PC-3 (cell line): Measurements from ENCODE around the gene MSANTD7. TPM values are rescaled to one million over a fixed set of nuclear protein-coding genes. Genes with fewer than 3 reads are reported as not detected.

Experiments
- ATAC-seq: fragments of 200-7000 bp; cut with Tn5 transposase; 2 replicates; pipeline ENCODE4 v1.9.1; 2020; ENCODE audit warnings: mild to moderate bottlenecking, moderate library complexity
- BruUV-seq: library from RNA; stranded (reverse); fragments of 400-500 nt; replicated peaks from 2 replicates; lab custom pipeline; 2021; lab: Mats Ljungman, UMichigan
- CTCF ChIA-PET: fragments of 300-600 bp; sonication (Branson Sonifier 250); formaldehyde crosslinking; loops from one replicate; lab custom pipeline; 2022; ENCODE audit warnings: antibody characterized with exemption; lab: Charles Lee
- POLR2A ChIA-PET: fragments of 300-600 bp; sonication (Branson Sonifier 250); formaldehyde crosslinking; loops from one replicate; lab custom pipeline; 2022; ENCODE audit warnings: antibody characterized with exemption; ENCODE audit not compliant: unreplicated experiment; lab: Charles Lee
- DNase-seq: peaks from one replicate; pipeline ENCODE4 v3.0.0-alpha.2; 2015
- H2AFZ ChIP-seq: fragments of 300-600 bp; sonication (generic); 2 replicates; pipeline ENCODE4 v1.6.0; 2016; ENCODE audit warnings: antibody characterized with exemption, low read length
- H3F3A ChIP-seq: fragments of 300-600 bp; sonication (generic); one replicate; pipeline ENCODE4 v1.6.0; 2017; ENCODE audit warnings: antibody characterized with exemption, low read length, control low read depth, mild to moderate bottlenecking; ENCODE audit not compliant: unreplicated experiment
- H3K27ac ChIP-seq: fragments of 300-600 bp; sonication (generic); 2 replicates; pipeline ENCODE4 v1.5.1; 2016; ENCODE audit warnings: mild to moderate bottlenecking, low read length
- H3K27me3 ChIP-seq: fragments of 300-600 bp; sonication (generic); 2 replicates; pipeline ENCODE4 v1.6.1; 2016; ENCODE audit warnings: low read length, mixed read lengths
- H3K36me3 ChIP-seq: fragments of 300-600 bp; sonication (generic); 2 replicates; pipeline ENCODE4 v1.6.1; 2016; ENCODE audit warnings: low read depth, mixed run types, low read length, mixed read lengths
- H3K4me1 ChIP-seq: fragments of 300-600 bp; sonication (generic); 2 replicates; pipeline ENCODE4 v1.5.1; 2016; ENCODE audit warnings: low read length; ENCODE audit not compliant: insufficient read depth
- H3K4me2 ChIP-seq: fragments of 300-600 bp; sonication (generic); 2 replicates; pipeline ENCODE4 v1.6.0; 2016; ENCODE audit warnings: low read length
- H3K4me3 ChIP-seq: fragments of 300-600 bp; sonication (generic); 2 replicates; pipeline ENCODE4 v1.5.1; 2016; ENCODE audit warnings: mild to moderate bottlenecking, low read length, mixed read lengths
- H3K79me2 ChIP-seq: fragments of 300-600 bp; sonication (generic); 2 replicates; pipeline ENCODE4 v1.6.1; 2017; ENCODE audit warnings: low read length, mixed read lengths
- H3K9ac ChIP-seq: fragments of 300-600 bp; sonication (generic); 2 replicates; pipeline ENCODE4 v1.6.0; 2016; ENCODE audit warnings: mild to moderate bottlenecking, low read length
- H3K9me2 ChIP-seq: fragments of 300-600 bp; sonication (generic); replicated peaks from 2 replicates; pipeline ENCODE4 v1.6.1; 2016; ENCODE audit warnings: mixed run types, low read length, mixed read lengths
- H3K9me3 ChIP-seq: fragments of 300-600 bp; sonication (generic); 2 replicates; pipeline ENCODE4 v1.6.1; 2016; ENCODE audit warnings: low read length, mixed read lengths
- H4K20me1 ChIP-seq: fragments of 300-600 bp; sonication (generic); 2 replicates; pipeline ENCODE4 v1.6.1; 2016; ENCODE audit warnings: low read length, mixed read lengths
- EZH2 ChIP-seq: fragments of 300-600 bp; sonication (generic); IDR thresholded peaks from one replicate; pipeline ENCODE4 v1.6.1; 2017; ENCODE audit warnings: antibody characterized with exemption, mild to moderate bottlenecking, low read length; ENCODE audit not compliant: unreplicated experiment
- EZH2phosphoT487 ChIP-seq: fragments of 300-600 bp; sonication (generic); IDR thresholded peaks from 2 replicates; pipeline ENCODE4 v1.6.1; 2018; ENCODE audit warnings: mild to moderate bottlenecking, antibody characterized with exemption, low read length, borderline replicate concordance
- intact Hi-C: fragments of 100-400 bp; cut with micrococcal nuclease; formaldehyde crosslinking; loops from 2 replicates; pipeline ENCODE4 v1.9.0; 2023
- total RNA-seq: library from RNA; depleted of rRNA; stranded (reverse); fragments of >200 nt; gene quantifications from 2 replicates; pipeline ENCODE4 v1.2.3, GENCODE V29; 2014
- TF ChIP-seq, protein P1 (sequence below): fragments of 300-600 bp; sonication (generic); conservative IDR thresholded peaks from 2 replicates; pipeline ENCODE4 v1.5.1; 2017; ENCODE audit warnings: antibody characterized with exemption, low read depth, mild to moderate bottlenecking, low read length

MSANTD7 gene
- total RNA-seq, 1 experiment from 2014 or later = 10.7 TPM

DNA sequence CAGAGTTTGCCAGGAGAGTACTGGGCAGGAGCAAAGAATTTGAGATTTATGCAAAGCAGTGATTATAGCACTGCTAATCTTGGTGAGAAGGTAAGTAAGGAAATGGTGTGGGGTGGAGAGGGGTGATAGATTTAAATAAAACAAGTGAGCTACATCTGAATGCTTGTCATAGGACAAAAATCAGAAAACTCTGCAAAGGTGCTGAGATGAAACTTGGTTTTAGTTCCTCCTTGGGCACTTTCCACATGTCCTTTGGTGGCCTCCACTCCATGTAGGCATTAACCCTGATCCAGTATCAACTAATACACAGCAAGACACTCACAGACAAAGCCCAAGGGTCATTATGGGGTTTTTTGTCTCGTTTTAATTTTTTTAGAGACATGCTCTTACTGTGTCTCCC is 37.7 kb upstream of the MSANTD7 start:
- Histone ChIP-seq H3K27me3 (no peaks in the 10 kb centered on the region), H3K4me1 (no peaks in the 10 kb centered on the region), H3K27ac (no peak overlapping the region), H3K9me2 (no peaks in the 10 kb centered on the region), H3F3A (no peaks in the 10 kb centered on the region), H3K9ac (no peak overlapping the region), H3K9me3 (no peaks in the 10 kb centered on the region), H3K36me3 (no peaks in the 10 kb centered on the region), H2AFZ (no peak overlapping the region), H3K4me2 (no peak overlapping the region), H3K79me2 (no peaks in the 10 kb centered on the region), H4K20me1 (no peaks in the 10 kb centered on the region), H3K4me3 (no peak overlapping the region)
- BruUV-seq = no TSS peak
- intact Hi-C loops = no loop called here
- no peak for DNase-seq
- CTCF ChIA-PET = no interaction called here
- no peak for ATAC-seq
- TF ChIP-seq EZH2phosphoT487 (no peak), EZH2 (no peak)
- TF ChIP-seq, protein P1, sequence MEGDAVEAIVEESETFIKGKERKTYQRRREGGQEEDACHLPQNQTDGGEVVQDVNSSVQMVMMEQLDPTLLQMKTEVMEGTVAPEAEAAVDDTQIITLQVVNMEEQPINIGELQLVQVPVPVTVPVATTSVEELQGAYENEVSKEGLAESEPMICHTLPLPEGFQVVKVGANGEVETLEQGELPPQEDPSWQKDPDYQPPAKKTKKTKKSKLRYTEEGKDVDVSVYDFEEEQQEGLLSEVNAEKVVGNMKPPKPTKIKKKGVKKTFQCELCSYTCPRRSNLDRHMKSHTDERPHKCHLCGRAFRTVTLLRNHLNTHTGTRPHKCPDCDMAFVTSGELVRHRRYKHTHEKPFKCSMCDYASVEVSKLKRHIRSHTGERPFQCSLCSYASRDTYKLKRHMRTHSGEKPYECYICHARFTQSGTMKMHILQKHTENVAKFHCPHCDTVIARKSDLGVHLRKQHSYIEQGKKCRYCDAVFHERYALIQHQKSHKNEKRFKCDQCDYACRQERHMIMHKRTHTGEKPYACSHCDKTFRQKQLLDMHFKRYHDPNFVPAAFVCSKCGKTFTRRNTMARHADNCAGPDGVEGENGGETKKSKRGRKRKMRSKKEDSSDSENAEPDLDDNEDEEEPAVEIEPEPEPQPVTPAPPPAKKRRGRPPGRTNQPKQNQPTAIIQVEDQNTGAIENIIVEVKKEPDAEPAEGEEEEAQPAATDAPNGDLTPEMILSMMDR = no peak
- POLR2A ChIA-PET = no interaction called here

- Histone ChIP-seq H3K79me2 (no peaks in the 10 kb centered on the region), H3K27me3 (no peaks in the 10 kb centered on the region), H3K9me3 (no peaks in the 10 kb centered on the region), H3K27ac (no peak overlapping the region), H3F3A (no peaks in the 10 kb centered on the region), H3K9me2 (no peaks in the 10 kb centered on the region), H3K4me3 (no peak overlapping the region), H3K36me3 (no peaks in the 10 kb centered on the region), H3K4me1 (peaks cover 5% of the 10 kb centered on the region; the same call in 1 of the 2 replicates), H2AFZ (no peak overlapping the region), H3K4me2 (no peak overlapping the region), H3K9ac (no peak overlapping the region), H4K20me1 (no peaks in the 10 kb centered on the region)
- DNase-seq (no peak), ATAC-seq (peak; percentile 49)
- ChIA-PET CTCF (no interaction called here), POLR2A (no interaction called here)
- TF ChIP-seq, protein P1 = 0 out of 2 replicates have a peak, but pooled peaks have one; percentile 19
- TF ChIP-seq EZH2 (no peak), EZH2phosphoT487 (no peak)
- BruUV-seq = no TSS peak
- intact Hi-C loops = no loop called here
These were observed 36.4 kb upstream of the MSANTD7 start for GRCh38 chr10:14801723-14802122.

DNA sequence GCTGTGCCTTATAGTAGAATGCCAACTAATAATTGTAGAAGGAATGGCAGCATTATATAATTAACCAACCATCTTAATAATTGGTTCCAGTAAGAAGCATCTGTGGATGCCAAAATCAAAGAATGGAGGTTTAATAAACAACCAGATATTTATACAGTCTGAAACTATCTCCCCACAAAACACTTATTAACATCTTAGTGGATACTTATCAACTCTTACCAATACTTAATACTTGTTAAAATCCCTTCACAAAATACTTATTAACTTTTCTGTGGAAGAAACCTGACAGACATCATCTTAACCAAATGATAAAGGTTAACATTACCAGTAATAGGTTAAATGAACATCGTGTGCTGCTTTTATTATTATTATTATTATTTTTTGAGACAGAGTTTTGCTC is 34.3 kb upstream of the MSANTD7 start:
- Histone ChIP-seq H3K9ac (no peak overlapping the region), H3K4me1 (peaks cover 11% of the 10 kb centered on the region; the same call in 1 of the 2 replicates), H4K20me1 (no peaks in the 10 kb centered on the region), H3K79me2 (no peaks in the 10 kb centered on the region), H3K27ac (no peak overlapping the region), H3K9me2 (no peaks in the 10 kb centered on the region), H3F3A (no peaks in the 10 kb centered on the region), H2AFZ (no peak overlapping the region), H3K4me3 (no peak overlapping the region), H3K36me3 (no peaks in the 10 kb centered on the region), H3K4me2 (no peak overlapping the region), H3K27me3 (no peaks in the 10 kb centered on the region), H3K9me3 (no peaks in the 10 kb centered on the region)
- BruUV-seq = no TSS peak
- intact Hi-C loops = no loop called here
- no peak for DNase-seq
- no peak for ATAC-seq
- CTCF ChIA-PET = no interaction called here
- POLR2A ChIA-PET = no interaction called here
- no peak for TF ChIP-seq EZH2
